A673 (cell line): ENCODE results near the gene ZYG11B. TPM values are rescaled to one million over a fixed set of nuclear protein-coding genes. Genes with fewer than 3 reads are reported as not detected.

Source experiments
- BruUV-seq: library from RNA; stranded (reverse); fragments of 400-500 nt; replicated peaks from 2 replicates; lab custom pipeline; 2021; lab: Mats Ljungman, UMichigan
- CTCF ChIA-PET: fragments of 300-600 bp; sonication (Branson Sonifier 250); formaldehyde crosslinking; loops from one replicate; lab custom pipeline; 2022; ENCODE audit warnings: antibody characterized with exemption; lab: Charles Lee
- POLR2A ChIA-PET: fragments of 300-600 bp; sonication (Branson Sonifier 250); formaldehyde crosslinking; loops from one replicate; lab custom pipeline; 2022; ENCODE audit warnings: antibody characterized with exemption; ENCODE audit not compliant: low non-redundant PET; lab: Charles Lee
- DNase-seq: peaks from one replicate; pipeline ENCODE4 v3.0.0-alpha.2; 2015; ENCODE audit warnings: low spot score
- H3K27ac ChIP-seq: fragments of 200-600 bp; sonication (generic); 2 replicates; pipeline ENCODE4 v1.5.1; 2016; ENCODE audit warnings: mixed run types, low read depth, mild to moderate bottlenecking, mixed read lengths, antibody characterized with exemption, low read length; ENCODE audit not compliant: poor library complexity, severe bottlenecking
- H3K27me3 ChIP-seq: fragments of 200-600 bp; sonication (generic); replicated peaks from 2 replicates; pipeline ENCODE4 v1.6.1; 2017; ENCODE audit warnings: mixed run types, low read depth, mild to moderate bottlenecking, mixed read lengths, antibody characterized with exemption, low read length; ENCODE audit not compliant: insufficient read depth, poor library complexity
- H3K36me3 ChIP-seq: fragments of 200-600 bp; sonication (generic); 2 replicates; pipeline ENCODE4 v1.6.1; 2016; ENCODE audit warnings: mixed run types, mild to moderate bottlenecking, mixed read lengths, antibody characterized with exemption, low read length; ENCODE audit not compliant: insufficient read depth, poor library complexity, severe bottlenecking
- H3K4me1 ChIP-seq: fragments of 200-600 bp; sonication (generic); 2 replicates; pipeline ENCODE4 v1.6.1; 2017; ENCODE audit warnings: mixed run types, mild to moderate bottlenecking, mixed read lengths, antibody characterized with exemption, low read length; ENCODE audit not compliant: insufficient read depth, poor library complexity, severe bottlenecking
- H3K4me3 ChIP-seq: fragments of 200-600 bp; sonication (generic); 2 replicates; pipeline ENCODE4 v1.5.1; 2016; ENCODE audit warnings: low read depth, mixed run types, mild to moderate bottlenecking, mixed read lengths, low read length; ENCODE audit not compliant: poor library complexity, severe bottlenecking
- H3K9me3 ChIP-seq: fragments of 200-600 bp; sonication (generic); 2 replicates; pipeline ENCODE4 v1.6.1; 2016; ENCODE audit warnings: mixed run types, low read depth, mild to moderate bottlenecking, mixed read lengths, antibody characterized with exemption, low read length; ENCODE audit not compliant: poor library complexity, severe bottlenecking
- EZH2 ChIP-seq: fragments of 200-600 bp; sonication (generic); IDR thresholded peaks from 2 replicates; pipeline ENCODE4 v1.6.1; 2017; ENCODE audit warnings: borderline replicate concordance, low read depth, mild to moderate bottlenecking, mixed read lengths, antibody characterized with exemption, low read length; ENCODE audit not compliant: poor library complexity, severe bottlenecking
- intact Hi-C: fragments of 100-400 bp; cut with micrococcal nuclease; formaldehyde crosslinking; loops from one replicate; pipeline ENCODE4 v1.10.0; 2022; ENCODE audit not compliant: unreplicated experiment
- total RNA-seq: library from RNA; stranded (reverse); gene quantifications from 2 replicates; pipeline ENCODE4 v1.2.3, GENCODE V29; 2021
- TF ChIP-seq, protein P1 (sequence below): fragments of 300-800, 200-600 bp; sonication (generic); conservative IDR thresholded peaks from 2 replicates; pipeline ENCODE4 v1.5.1; 2017; ENCODE audit warnings: low read depth, mild to moderate bottlenecking, antibody characterized with exemption, low read length, moderate library complexity, mixed read lengths

ZYG11B gene
- total RNA-seq, 1 experiment from 2014 or later = 23.1 TPM

DNA sequence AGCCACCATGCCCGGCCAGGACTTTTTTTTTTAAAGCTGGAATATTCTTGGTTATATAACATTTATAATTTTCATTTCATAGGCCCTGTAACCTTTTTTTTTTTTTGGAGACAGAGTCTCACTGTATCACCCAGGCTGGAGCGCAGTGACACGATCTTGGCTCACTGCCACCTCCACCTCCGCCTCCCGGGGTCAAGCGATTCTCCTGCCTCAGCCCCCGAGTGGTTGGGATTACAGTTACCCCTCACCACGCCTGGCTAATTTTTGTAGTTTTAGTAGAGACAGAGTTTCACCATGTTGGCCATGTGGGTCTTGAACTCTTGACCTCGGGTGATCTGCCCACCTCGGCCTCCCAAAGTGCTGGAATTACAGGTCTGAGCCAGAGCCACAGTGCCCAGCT is 12.6 kb downstream of the ZYG11B start:
- intact Hi-C loops = no loop called here
- H3K4me3 ChIP-seq = no peak overlapping the region
- H3K36me3 ChIP-seq = no peaks in the 10 kb centered on the region
- no TSS peak for BruUV-seq
- H3K9me3 ChIP-seq = no peaks in the 10 kb centered on the region
- no peaks in the 10 kb centered on the region for H3K27me3 ChIP-seq
- no peaks in the 10 kb centered on the region for H3K4me1 ChIP-seq
- POLR2A ChIA-PET = no interaction called here
- no peak overlapping the region for H3K27ac ChIP-seq
- no peak for DNase-seq
- TF ChIP-seq, protein P1, sequence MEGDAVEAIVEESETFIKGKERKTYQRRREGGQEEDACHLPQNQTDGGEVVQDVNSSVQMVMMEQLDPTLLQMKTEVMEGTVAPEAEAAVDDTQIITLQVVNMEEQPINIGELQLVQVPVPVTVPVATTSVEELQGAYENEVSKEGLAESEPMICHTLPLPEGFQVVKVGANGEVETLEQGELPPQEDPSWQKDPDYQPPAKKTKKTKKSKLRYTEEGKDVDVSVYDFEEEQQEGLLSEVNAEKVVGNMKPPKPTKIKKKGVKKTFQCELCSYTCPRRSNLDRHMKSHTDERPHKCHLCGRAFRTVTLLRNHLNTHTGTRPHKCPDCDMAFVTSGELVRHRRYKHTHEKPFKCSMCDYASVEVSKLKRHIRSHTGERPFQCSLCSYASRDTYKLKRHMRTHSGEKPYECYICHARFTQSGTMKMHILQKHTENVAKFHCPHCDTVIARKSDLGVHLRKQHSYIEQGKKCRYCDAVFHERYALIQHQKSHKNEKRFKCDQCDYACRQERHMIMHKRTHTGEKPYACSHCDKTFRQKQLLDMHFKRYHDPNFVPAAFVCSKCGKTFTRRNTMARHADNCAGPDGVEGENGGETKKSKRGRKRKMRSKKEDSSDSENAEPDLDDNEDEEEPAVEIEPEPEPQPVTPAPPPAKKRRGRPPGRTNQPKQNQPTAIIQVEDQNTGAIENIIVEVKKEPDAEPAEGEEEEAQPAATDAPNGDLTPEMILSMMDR = no peak
- TF ChIP-seq EZH2 = no peak
- CTCF ChIA-PET = no interaction called here

GRCh38 chr1:52739699-52740467 is 13.6 kb downstream of the ZYG11B start:
- no peak for DNase-seq
- Histone ChIP-seq H3K27me3 (no peaks in the 10 kb centered on the region), H3K36me3 (no peaks in the 10 kb centered on the region), H3K4me3 (no peak overlapping the region), H3K9me3 (no peaks in the 10 kb centered on the region), H3K4me1 (no peaks in the 10 kb centered on the region), H3K27ac (no peak overlapping the region)
- TF ChIP-seq, protein P1 = no peak
- no peak for TF ChIP-seq EZH2
- ChIA-PET POLR2A (no interaction called here), CTCF (no interaction called here)
- no TSS peak for BruUV-seq
- intact Hi-C loops = no loop called here

DNA sequence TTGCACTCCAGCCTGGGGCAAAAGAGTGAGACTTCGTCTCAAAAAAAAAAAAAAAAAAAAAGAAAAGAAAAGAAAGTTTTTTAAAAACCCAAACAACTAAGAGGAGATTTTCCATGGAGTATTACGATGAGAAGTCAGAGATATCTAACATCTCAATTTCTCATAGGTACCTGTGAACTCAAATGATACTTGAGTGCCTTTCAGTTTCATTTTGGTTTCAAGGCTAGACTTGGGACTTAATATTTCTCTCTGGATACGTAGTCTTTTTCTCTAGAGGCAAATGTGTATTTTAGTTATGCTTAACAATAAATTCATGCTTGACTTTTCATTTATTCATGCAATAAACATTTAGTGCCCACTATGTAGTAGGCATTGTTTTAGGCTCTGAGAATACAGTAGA is 15.0 kb downstream of the ZYG11B start:
- Histone ChIP-seq H3K9me3 (no peaks in the 10 kb centered on the region), H3K27me3 (no peaks in the 10 kb centered on the region), H3K4me3 (no peak overlapping the region), H3K36me3 (no peaks in the 10 kb centered on the region), H3K4me1 (no peaks in the 10 kb centered on the region), H3K27ac (no peak overlapping the region)
- no peak for TF ChIP-seq EZH2
- TF ChIP-seq, protein P1 = no peak
- CTCF ChIA-PET = no interaction called here
- intact Hi-C loops = no loop called here
- DNase-seq = no peak
- no TSS peak for BruUV-seq
- POLR2A ChIA-PET = no interaction called here
